Femur (tissue), 1 donor: ENCODE data around the gene KCTD14.
"Not testable (repeated sequence)": the region's sequence is repeated elsewhere in the genome, so short reads cannot be mapped to it uniquely, and the experiment has no call there.

Source experiments
- DNase-seq: peaks from one replicate; pipeline ENCODE4 v3.0.0-alpha.2; 2017

The KCTD14 gene

DNA sequence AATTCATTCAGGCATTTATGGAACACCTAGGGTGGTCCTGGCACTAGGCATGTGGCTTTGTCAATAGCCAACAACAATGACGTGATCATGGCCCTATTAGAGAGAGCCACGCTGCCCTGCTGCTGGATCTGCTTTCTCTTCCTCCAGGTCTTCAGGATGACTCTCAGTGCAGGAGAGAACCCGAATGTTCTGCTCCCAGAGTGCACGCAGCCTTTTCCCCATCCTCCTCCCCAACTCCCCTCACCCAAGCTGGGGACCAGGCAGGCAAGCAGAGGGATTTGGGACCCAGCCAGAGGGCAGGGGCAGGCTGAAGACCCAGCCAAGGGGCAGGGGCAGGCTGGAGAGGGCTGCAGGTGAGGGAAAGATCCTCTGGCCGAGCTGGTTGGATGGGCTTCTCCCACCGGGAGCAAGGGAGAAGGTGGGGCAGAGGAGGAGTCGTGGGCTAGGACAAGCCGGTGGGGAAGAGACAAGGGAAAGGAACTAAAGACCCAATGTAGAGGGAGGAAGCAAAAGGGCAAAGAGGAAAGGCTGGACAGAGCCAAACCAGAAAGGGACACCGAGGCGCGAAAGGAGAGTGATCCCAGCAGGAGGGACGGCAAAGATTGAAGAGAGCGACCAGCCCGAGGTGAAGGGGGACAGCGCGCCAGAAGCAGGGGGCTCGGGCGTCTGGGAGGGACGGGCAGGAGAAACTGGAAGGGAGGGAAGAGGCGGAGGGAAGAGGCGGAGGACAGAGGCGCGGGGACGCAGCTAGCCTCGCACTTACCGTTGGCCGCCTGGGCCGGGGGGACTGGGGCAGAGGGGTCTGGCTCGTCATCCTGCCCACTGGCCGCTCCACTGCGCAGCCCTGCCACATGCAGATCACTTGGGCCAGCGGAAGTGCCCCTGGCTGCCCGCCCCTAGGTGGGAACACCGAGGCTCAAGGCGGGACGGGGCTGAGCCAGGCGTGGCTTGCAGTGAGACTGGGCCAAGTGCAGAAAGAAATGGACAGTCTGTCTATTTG, at the start of gene KCTD14:
Gene KCTD14, minus strand, starts transcription at position 880 of the 1,000 bp plus-strand sequence. Its CDS starts 27 bp downstream, at position 853.
- DNase-seq: peak; percentile 67

DNA sequence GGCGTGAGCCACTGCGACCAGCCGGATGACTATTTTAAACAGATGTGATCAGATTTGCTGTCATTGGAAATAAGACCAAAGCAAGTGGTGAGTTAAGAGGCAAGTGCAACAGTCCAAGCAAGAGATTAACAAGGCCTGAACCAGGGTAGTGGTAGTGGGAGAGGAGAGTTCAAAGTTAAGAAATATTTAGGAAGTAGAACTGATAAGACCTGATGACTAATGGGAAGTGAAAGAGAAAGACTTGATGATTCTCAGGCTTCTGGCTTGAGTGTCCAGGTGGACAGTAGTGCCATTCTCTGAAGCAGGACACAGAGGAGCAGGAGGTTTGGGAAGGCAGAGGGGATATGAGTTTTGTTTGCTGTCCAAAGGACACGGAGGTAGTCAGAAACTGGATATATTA, 49.4 kb upstream of the KCTD14 start:
- DNase-seq: no peak

- DNase-seq: no peak
Observed at GRCh38 chr11:78071717-78072116, 48.6 kb upstream of the KCTD14 start.

DNA sequence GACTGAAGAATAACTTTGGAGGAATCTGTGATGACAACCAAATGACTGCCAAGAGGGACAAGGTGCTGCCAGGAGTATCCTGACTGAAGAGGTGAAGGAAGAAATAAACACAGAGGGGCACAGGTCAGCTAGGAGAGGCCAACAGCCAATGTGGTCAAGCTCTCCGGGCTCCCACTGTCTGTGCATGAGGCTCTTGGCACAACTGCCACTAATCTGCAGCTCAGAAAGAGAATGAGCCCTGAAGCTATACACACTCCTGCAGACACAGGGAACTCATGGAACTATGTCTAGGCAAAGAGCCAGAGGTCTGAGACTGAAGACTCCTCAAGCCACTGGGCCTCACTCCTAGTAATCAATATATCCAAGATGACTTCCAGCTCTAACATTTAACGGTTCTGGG, 47.5 kb upstream of the KCTD14 start:
- DNase-seq: no peak

GRCh38 chr11:78069465-78069864, 46.4 kb upstream of the KCTD14 start:
- DNase-seq: peak; percentile 39

- DNase-seq: no peak
Observed at GRCh38 chr11:78067704-78068103, 44.6 kb upstream of the KCTD14 start.

- no peak for DNase-seq
Observed at GRCh38 chr11:78066471-78066870, 43.4 kb upstream of the KCTD14 start.

DNA sequence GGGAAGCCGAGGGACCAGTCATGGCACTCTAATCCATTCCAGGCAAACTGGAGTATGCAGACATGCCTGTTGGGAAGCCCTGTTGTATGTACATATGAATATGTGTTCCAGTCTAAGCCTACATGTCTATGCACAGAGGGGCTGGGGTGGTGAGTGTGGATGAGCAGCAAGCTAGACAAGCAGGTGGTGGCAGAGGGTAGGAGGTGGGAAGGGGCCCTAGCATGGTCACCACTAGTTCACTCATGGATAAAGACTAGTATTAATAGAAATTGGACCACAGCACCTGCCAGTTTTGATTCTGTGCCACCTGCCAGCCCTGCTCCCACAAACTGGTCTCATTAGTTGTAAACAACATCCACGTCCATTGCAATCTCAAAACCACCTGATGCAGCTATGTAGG, 42.1 kb upstream of the KCTD14 start:
- DNase-seq: no peak

GRCh38 chr11:78063440-78064181, 40.5 kb upstream of the KCTD14 start, which contains the start of gene THRSP:
TSS of gene THRSP (plus strand) at chr11:78063861. CDS start at chr11:78063882, 21 bp downstream.
- DNase-seq: no peak

- no peak for DNase-seq
Observed at GRCh38 chr11:78062671-78063070, 39.6 kb upstream of the KCTD14 start.

- DNase-seq: no peak
Observed at GRCh38 chr11:78061921-78062311, 38.8 kb upstream of the KCTD14 start.

DNA sequence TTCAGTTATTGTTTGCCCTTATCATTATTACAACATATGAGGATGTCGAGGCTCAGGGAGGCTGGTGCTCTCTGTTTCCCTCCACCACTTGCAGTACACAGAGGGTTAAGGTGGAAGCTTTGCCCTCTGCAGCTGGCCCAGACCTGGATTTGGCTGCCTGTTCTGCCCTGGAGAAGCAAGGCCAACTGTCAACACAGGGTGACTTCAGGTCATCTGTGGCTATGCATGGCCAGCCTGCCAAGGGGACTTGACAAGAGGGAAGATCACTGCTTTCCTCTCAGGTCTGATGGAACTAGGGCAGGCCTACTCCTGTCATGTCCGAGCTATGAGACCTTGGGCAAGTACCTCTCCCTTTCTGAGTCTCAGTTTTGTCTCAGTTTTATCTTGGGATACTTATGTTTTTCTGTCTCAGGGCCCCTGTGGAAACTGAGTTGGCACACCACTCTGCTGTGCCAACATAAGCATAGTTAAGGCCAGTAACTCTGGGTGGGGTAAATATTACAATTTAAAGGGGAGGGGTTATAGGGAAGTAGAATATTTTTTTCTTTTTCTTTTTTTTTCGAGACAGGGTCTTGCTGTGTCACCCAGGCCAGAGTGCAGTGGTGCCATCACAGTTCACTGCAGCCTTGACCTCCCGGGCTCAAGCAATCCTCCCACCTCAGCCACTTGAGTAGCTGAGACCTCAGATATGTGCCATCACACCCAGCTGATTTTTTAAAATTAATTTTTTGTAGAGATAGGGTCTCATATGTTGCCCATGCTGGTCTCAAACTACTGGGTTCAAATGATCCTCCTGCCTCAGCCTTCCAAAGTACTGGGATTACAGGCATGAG, 38.2 kb upstream of the KCTD14 start:
- DNase-seq: no peak

GRCh38 chr11:78060533-78060932, 37.5 kb upstream of the KCTD14 start:
- DNase-seq: no peak

GRCh38 chr11:78059749-78060328, 36.8 kb upstream of the KCTD14 start:
- not testable (repeated sequence) for DNase-seq

DNA sequence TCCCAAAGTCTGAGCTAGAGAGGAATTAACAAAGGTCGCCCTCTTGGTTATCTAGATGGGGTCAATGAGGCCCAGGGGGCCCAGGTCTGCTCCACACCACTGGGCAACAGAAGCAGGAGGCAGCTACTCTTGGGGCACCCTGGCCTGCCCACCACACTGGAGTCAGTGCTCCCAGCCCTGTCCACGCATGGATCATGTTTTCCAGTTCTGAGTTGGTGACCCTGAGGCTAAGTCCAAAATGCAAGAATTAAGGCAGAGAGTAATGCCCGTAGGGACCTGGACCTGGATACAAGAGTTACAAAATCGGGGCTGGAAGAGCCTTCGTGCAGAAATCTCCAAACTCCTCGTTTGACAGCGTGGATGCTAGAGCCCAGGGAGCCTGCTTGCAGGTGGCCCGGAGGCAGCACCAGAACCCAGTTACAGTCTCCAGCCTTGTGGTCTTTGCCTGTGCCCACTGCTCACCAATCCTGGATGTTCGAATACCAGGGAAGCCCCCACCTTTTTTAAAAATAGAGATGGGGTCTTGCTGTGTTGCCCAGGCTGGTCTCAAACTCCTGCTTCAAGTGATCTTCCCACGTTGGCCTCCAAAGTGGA, 34.5 kb upstream of the KCTD14 start:
- no peak for DNase-seq

DNA sequence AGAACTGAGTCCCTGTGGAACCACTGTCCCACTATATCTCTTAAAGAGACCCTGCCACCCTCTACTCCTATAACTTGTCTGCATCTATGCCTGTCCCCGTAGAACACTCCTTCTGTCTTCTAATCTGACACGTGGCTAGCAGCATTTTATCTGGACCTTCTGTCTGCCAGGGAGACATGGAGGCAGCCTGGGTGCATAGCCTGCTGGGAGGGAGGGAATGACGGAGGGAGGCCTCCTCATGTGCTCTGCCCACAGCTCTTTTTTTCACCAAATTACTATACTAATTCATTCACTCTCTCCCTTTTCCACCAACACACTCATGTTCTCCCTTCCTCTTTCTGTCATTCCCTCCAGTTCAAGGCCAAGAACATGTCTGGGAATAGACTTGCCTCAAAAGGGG, 33.0 kb upstream of the KCTD14 start:
- DNase-seq: no peak

DNA sequence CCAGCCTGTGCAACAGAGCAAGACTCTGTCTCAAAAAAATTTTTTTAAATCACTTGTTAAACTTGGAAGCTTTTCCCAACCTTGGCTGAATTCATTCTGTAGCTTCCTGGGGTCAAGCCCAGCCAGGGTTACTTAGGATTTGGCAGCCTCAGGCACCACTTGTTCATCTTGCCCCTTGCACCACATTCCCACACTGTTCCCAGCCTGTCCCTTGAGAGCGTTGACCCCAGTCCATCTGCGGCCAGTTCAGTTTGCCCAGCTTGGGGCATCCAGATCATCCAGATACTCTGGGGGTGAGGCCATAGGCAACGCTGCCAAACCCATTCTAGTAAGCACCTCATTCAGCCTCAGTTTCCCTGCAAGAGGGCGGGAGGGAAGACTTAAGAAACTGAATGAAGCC, 31.9 kb upstream of the KCTD14 start:
- no peak for DNase-seq

DNA sequence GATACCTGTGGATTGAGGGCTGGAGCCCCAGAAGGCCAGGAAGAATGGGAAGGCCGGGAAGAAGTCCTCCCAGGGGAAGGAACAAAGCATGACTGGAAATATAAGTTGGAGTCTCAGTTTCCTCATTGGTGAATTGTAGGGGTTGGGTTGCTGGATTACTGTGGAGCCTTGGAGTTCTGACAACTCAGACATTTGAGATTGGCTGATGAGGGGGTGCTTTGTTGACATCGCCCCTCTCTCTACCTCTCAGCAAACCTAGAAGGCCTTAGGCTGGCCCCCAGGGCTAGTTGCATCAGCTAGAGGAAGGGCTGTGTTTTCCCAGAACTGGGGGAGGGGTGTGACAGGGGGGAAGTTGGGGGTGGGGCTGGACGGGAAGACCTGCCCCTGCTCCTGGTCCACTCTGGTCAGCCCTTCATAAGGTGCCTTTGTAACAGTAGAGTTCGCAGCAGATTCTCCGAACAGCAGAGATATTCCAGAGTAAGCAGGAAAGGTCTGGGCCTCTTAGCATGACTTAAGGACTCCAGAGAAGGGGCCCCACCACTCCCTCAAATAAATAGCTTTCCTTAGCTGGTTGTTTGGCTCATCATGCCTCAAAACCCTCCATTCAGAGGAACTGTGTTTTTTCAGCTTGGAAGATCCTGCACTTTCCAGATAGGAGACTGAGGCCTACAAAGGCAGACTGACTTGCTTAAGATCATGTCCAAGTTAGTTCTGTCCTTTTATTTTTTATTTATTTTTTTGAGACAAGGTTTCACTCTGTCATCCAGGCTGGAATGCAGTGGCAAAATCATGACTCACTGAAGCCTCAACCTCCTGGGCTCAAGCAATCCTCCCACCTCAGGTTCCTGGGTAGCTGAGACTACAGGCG, 28.1 kb upstream of the KCTD14 start:
- no peak for DNase-seq

DNA sequence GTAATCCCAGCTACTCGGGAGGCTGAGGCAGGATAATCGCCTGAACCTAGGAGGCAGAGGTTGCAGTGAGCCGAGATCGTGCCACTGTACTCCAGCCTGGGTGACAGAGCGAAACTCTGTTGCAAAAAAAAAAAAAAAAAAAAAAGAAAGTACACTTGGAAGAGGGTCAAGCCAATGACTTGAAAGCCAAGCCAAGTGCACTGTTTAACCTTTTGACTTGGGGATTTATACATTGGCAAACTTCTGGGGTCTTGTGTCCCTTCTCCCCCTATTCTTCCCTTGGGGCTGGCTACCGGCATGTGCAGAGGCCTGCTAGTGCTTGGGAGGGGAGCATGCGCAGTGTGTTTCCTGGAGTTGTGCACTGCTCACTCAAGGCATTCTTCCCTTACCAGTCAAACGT, 26.3 kb upstream of the KCTD14 start:
- DNase-seq: no peak

DNA sequence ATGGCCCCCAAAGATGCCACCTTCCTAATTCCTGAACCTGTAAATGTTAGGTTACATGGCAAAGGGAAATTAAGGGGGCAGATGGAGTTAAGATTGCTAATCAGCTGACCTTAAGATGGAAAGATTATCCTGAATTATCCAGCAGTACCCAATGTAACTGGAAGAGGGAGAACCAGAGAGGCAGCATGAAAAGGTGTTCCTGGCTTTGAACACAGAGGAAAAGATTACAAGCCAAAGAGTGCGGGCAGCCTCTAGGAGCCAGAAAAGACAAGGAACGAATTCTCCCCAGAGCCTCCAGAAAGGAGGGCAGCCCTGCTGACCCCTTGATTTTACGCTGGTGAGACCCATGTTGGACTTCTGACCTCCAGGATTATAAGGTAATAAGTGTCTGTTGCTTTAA, 25.5 kb upstream of the KCTD14 start:
- DNase-seq: no peak

GRCh38 chr11:78046486-78046854, 23.4 kb upstream of the KCTD14 start:
- no peak for DNase-seq
